HG02981 (cell line): ENCODE results near the gene CA4.
"Not testable (repeated sequence)": the region's sequence is repeated elsewhere in the genome, so short reads cannot be mapped to it uniquely, and the experiment has no call there.

Experiments used
- ATAC-seq: cut with Tn5 transposase; IDR thresholded peaks from one replicate; pipeline ENCODE4 v1.9.1; 2021; ENCODE audit warnings: mild to moderate bottlenecking, moderate library complexity; ENCODE audit not compliant: unreplicated experiment

The CA4 gene

GRCh38 chr17:60149691-60150582 is at the start of gene CA4:
Gene CA4, plus strand, starts transcription at chr17:60149973. Its CDS starts 62 bp downstream, at chr17:60150035.
- ATAC-seq, result no peak

DNA sequence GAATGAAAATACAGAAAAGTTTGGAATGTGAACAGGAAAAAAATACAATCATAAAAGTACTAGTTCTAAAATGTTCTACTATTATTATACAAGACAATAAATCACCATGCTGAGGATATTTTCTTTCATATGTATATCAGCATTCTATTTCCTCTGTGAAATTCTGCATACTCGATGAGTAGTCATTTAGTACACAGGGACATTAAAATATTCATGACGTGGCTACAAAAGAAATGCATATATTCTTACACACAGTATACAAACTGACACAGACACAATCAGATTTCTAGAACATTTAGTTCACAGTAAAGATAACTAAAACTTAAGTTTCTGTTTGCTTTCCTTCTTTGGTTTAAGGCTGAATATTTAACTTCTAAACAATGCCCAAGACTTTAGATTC is 49.2 kb upstream of the CA4 start:
- ATAC-seq, result not testable (repeated sequence)

DNA sequence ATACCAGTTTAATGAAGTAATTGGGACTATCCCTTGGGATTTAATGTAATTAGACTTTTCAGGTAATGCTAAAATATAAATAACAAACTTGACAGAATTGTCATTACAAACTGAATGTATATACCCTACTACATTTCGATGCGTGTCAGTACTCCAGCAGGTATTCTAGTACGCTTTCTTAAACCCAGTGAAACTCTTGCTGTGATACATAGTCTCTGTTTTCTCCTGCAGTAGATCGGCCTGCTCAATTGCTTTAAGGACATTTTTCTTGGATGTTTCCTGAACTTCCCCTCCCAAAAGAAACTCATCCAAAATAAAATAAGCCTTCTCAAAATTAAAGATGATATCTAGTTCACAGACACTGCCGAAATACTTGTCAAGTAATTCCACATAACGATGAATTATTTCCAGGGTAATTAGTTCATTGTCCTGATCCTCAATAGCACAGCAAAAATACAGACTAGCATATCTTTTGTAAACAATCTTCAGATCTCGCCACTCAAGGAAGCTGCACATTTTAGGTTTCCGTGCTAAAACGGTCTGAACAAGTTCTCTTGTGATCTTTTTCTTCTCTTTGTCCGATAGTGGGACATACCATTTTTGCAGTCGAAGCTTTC is 47.6 kb upstream of the CA4 start:
- not testable (repeated sequence) for ATAC-seq

DNA sequence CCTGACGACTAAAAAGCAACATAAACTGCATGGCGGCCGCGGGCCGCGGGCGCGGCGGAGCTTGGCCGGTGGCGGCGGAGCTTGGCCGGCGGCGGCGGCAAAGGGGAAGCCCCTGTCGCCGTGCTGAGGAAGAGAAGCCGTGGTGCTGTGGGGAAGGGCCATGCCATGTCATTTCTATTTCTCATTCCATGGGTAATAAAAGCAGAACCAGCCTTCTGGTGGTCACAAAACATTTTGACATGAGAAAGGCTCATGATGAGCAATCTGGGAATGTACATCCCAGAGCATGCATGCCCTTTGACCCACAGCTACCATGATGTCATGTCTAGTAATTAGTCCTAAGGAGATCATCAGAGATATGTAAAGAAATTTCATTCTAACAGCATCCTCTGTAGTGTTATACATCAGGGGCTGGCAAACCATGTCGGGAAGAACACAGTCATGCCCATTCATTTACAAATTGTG is 47.1 kb upstream of the CA4 start:
- ATAC-seq, result no peak

DNA sequence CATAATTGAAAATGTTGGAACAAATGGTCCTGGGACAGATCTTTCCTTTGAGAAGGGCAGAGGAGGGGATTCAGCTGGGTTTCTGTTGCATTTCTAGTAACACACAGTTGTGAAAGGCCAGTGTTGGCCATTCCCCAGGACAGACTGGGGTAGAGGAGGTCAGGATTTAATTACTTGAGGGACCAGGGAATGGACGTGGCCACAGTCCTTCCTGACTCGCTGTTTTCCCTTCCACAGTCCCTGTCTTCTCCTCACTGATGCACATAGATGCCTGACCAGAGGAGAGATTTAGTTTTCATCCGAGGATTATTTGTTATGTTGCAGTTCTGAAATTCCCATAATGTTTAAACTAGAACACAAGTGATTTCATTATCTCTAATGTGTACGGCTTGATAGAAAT is 45.8 kb upstream of the CA4 start:
- no peak for ATAC-seq

DNA sequence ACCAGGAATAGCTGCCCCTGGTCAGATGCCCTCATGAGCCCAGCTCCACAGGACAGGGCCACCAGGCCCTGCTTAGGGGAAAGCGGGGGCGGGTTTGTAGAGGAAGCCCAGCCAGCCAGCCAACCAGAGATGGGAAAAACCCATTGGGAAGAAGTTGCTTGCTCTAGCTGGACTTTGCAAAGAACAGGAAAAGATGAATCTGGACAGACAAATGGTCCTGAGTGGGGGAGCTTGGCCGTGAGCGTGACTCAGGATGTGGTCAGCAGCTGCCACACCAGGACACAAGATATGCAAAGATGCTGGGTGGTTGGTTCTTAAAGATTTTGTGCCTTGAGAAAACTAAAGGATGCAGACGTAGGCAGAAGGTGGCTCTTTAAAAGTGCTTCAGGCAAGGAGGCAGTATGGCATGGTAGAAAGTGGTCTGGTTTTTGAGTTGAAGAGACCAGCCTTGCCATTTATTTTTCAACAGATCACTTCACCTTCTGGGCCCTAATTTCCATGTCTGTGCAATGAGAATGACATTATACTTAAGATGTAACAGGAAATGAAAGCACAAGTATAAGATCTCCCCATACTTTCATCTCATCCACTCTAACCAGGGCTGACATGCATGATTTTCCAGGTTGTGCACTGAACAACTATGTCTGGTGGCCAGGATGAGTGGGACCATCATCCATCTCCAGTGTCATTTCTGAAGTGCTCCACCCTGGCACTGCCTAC is 43.3 kb upstream of the CA4 start:
- no peak for ATAC-seq

DNA sequence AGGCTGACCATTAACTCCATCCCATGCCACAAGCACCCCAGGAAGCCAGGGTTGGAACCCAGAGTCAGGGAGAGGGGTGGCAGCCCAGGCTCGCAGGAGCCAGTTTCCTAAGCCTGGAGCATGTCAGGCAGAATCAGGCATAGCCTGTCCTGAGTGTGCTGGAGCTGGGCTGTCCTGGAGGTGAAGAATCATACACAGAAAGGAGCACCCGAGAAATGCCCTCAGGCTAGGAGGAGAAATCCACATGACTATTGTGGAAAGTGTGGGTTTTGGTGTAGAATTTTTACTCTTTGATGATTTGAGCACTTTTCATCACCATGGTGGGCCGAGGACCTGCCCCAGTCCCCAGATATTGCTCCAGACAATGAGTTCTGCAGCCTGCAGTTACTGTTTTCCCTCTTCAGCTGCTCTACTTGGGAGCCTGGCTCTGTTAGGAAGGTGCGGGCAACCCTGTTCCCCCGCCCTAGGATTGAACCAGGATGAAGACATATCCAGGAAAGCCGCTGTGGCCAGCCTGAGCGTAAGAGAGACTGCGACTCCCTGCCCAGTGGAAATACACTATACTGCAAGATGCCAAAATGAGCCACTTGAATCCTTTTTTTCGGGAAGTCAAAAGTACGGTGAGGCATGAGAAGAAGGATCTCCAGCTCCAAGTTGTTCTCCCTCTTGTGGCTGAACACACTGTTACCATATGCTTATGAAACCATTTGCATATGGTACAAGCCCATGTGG is 42.1 kb upstream of the CA4 start:
- ATAC-seq, result no peak

DNA sequence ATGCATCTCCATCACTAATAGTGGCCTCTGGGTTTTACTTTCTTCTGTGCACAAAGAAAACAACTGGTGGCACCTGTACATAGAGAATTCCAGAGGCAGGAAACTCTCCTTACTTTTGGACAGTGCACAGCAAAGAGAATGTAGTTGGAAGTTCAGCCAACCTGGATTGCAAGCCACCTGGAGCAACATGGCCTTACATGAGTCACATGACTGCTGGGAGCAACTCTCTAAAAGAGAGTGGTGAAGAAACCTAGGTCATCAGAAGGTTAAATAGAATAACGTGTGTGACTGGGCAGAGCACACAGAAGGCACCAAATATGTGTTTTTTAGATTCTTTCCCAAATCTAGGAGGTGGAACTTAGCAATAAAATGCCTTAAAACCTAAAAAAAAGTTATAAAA is 41.5 kb upstream of the CA4 start:
- not testable (repeated sequence) for ATAC-seq

- ATAC-seq, result no peak
Measured at GRCh38 chr17:60108712-60109111, 41.1 kb upstream of the CA4 start.

DNA sequence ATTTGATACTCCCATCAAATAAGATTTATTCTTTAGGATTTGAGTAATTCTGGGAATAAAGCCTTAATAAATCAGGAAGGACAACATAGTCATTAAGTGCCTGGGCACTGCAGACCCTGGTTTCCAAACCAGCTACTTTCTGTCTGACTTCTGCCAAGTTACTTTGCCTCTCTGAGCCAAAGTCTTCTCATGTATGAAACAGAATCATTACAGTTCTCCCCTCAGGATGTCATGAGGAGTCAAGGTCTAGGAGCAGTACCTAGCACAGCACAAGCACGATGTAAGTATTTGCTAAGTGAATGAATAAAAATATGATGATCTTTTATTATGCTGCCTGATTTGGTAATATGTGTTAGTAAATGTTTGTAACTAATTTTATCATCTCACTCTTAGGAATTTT is 40.6 kb upstream of the CA4 start:
- no peak for ATAC-seq

DNA sequence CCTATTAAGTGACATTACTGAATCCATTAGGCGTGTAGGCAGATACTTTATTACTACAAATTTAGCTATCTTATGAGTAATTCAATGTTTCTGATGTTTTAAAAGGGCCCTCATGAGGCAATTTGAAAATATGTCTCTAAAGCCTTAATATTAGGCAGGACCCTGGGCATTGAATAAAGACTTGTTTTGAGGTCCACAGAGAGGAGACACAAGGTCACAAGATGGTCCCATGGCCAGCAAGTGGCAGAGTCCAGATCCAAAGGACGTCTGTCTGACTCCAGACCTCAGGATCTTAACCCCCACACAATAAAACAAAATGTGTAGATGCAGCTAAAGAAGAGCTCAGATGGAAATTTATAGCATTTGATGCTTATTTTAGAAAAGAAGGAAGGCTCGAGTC is 39.2 kb upstream of the CA4 start:
- ATAC-seq, result no peak

DNA sequence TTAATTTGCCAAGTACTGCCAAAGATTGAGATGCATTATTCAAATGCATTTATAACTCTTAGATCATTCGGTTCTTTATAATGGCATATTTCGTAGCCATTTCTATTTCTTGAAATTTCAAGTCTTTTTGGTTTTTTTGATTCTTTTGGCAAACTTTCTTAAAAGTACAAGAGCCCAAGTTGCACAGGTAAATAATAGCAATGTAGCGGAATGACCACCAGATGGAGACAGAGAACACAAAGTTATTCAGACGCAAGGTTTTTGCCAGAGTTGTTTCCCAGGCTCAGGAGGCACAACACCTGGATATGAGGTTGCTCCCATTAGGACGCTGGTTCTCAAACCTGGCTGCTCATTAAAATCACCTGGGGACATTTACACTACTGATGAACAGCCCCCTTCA is 38.1 kb upstream of the CA4 start:
- ATAC-seq, result not testable (repeated sequence)

DNA sequence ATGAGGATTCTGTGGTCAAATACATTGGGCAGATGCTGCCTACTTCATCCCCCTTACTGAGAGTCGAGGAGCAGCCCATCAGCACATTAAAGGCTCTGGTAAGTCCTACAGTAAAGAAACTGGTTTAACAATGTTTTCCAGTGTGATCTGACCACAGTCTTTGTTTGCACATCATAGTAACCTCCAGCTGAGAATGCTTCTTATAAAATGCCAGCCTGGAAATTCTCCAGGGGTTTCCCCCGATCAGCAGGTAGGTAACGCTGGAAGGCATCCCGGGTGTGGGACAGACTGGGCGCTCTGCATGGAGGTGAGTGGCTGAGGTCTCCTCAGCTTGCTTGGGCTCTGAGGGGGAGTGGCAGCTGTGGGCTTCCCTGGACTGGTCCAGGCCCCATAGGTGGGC is 34.4 kb upstream of the CA4 start:
- ATAC-seq, result not testable (repeated sequence)

DNA sequence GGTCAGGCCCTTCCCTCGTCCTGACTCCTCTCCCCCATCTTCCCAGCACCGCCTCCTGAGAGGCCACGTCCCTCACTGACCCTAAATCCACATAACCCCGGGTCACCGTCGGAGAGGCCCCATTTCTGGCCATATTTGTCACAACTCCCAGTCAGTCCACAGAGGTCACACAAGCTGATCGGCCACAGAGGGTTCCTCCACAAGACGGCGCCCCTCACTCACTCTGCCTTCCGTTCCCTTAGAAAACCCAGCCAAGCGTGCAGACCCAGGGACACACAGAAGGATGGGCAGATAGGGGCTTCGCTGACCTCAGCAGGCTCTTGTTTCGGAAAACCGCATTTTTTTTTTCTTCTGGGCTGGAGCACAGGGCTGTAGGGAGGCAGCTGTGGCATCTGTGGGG is 33.6 kb upstream of the CA4 start:
- not testable (repeated sequence) for ATAC-seq

DNA sequence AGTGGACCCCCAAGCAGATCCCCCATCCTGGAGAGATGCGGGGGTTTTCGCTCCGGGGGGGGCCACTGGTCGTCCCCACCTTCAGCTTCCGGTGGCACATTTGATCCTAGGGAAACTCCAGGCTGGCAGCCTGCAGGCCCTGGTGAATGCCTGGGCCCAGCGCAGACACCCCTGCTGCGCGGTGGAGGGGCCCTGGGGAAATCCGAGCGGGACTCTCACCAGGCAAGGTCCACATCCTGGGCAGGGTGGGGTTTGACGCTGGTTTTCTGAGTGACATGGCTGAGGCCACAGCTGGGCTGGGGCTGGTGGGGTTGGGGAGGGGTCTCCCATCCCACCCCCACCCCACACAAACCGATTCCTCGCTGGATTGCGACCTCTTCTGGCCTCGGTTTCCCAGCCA is 30.6 kb upstream of the CA4 start:
- not testable (repeated sequence) for ATAC-seq

GRCh38 chr17:60119807-60120748 is 29.7 kb upstream of the CA4 start:
- not testable (repeated sequence) for ATAC-seq

DNA sequence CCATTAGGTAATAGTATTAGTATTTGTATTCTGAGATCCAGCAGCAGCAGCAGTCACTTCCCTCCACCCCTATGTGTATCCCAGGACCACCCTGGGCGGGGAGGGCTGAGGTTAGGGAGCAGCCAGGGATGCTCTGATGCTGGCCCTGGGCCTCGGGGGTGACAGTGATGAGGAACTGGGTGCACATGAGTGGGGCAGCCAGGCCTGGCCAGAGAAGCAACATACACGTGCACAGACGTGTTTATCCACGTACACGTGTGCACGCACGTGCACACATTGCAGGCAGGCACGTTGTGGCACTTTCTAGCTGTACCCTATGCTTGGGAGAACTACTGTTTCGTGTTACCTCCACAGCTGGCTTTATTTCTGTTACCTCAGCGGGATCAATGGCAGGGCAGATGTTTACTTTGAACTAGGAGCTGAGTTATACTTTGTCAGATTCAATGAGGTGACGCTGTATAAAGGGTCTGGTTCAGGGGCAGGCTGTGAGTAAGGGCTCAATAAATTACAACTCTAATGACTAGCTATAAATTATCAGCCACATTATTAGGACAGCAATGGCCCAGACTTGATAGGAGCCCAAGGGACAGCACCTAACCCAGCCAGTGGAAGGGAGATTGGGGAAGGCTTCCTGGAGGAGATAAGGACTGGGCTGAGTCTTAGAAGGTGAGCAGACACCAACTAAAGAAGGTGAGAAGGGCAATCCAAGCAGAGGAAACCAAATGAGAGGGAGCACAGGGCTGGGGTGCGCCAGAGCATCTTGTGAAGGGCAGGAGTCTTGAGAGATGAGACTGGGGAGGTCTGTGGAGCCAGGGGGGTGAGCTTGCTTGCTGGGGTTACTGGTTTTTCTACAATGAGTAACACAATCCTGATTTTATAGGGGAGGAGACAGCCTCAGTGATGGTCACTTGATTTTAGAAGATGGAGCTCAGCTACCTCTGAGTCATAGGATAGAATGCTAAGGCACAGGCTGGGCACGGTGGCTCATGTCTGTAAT is 22.4 kb upstream of the CA4 start:
- no peak for ATAC-seq

DNA sequence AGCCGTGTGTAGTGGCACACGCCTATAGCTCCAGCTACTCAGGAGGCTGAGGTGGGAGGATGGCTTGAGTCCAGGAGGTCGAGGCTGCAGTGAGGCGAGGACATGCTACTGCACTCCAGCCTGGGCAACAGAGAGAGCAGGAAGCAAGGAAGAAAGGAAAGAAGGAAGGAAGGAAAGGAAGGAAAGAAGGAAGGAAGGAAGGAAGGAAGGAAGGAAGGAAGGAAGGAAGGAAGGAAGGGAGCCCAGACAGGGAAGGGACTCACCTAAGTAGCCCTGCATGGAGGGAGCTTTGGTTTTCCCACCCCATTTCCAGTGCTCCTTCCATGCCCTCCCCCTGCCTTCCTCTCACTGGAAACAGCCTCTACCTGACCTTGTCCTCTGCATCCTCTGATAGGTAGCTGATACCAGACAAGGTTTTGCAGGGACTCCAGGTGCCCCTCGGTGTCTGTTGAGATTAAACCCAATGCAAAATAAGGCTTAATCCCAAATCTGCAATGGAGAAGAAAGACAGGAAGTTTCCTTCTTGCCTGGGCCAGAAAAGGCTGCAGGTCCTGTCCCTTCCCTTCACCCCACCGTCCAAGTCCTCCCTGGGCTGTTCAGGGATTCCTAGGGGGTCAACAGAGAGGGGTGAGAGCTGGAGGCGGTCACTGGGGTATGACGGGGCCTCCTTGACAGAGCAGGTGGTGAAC is 21.5 kb upstream of the CA4 start:
- no peak for ATAC-seq
